BJ (cell line): ENCODE data around the gene GRAMD2A. TPM values are rescaled to one million over a fixed set of nuclear protein-coding genes. Genes with fewer than 3 reads are reported as not detected.

Experiments
- CTCF ChIA-PET: fragments of 350-600 bp; formaldehyde crosslinking; extraction: SDS; loops from one replicate; lab custom pipeline; 2021; ENCODE audit warnings: antibody characterized with exemption, inconsistent platforms; lab: Yijun Ruan, JAX
- POLR2A ChIA-PET: fragments of 300-600 bp; sonication (Branson Sonifier 250); formaldehyde crosslinking; extraction: SDS; loops from one replicate; lab custom pipeline; 2021; ENCODE audit warnings: antibody characterized with exemption; lab: Charles Lee
- DNase-seq: peaks from one replicate; pipeline ENCODE4 v3.0.0-alpha.2; 2011; ENCODE audit warnings: low read depth
- H3K27me3 ChIP-seq: 2 replicates; pipeline ENCODE4 v1.6.0; 2011; ENCODE audit warnings: low read length; ENCODE audit not compliant: control insufficient read depth, insufficient read depth
- H3K36me3 ChIP-seq: 2 replicates; pipeline ENCODE4 v1.5.1; 2011; ENCODE audit warnings: low read length; ENCODE audit not compliant: control insufficient read depth, insufficient read depth
- H3K4me3 ChIP-seq: 2 replicates; pipeline ENCODE4 v1.5.1; 2011; ENCODE audit warnings: low read depth, mild to moderate bottlenecking, control low read depth, low read length
- polyA plus RNA-seq: library from polyadenylated mRNA; depleted of rRNA; stranded (reverse); fragments of >200 nt; gene quantifications from 2 replicates; pipeline ENCODE4 v1.2.3, GENCODE V29; 2011
- TF ChIP-seq, protein P1 (sequence below): IDR thresholded peaks from 2 replicates; pipeline ENCODE4 v1.5.1; 2011; ENCODE audit warnings: low read depth, mild to moderate bottlenecking, control low read depth, inconsistent platforms, low read length, moderate library complexity; ENCODE audit not compliant: insufficient read depth

Gene GRAMD2A
- polyA plus RNA-seq, 1 experiment: 0.21 TPM

DNA sequence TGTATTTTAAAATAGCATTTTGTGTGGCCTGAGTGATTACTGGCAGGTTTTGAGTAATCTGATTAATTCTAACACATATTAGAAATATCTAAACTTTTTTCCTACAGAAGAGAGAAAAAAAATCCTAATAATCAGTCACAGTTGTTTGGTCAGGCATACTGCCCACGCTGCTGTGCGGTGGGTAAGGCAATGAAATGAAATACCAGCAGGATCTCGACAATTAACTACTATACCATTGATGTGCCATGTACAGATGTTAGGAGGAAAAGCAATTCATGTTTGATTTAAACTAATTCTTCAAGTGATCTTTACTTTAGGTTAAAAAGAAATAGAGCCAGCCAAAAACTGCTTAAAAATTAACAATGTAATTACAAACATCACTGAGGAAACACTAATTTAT, 5.2 kb downstream of the GRAMD2A start:
- CTCF ChIA-PET: interaction anchor here (1.4 kb wide), 1 partner anchor 8 kb away, joined by 3 read pairs; no protein-coding TSS in a partner anchor

DNA sequence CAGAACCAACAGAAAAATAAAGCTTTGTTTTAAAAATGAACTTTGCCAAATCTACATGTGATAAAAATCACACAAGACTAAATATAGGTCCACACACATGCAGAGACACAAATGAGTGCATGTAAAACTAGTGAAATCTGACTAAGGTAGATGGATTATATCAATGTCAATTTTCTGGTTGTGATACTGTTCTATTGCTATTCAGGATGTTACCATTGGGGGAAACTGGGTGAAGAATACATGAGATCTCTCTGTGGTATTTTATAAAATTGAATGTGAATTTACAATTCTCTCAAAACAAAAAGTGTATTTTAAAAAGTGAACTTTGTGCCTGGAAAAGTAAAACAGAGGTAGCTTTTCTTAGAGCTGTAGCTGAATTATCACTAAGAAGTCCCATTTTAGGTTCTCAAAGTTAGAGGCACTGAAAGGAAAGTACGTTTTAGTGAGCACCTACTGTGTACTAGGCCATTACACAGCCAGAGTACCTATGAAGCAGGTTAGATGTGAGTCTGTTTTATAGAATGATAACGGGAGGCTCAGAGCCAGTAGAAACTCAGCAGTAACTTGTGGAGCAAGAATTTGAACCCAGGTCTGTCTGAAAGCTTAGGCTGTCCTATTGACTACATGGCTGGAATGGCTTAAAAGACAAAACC, 8.2 kb downstream of the GRAMD2A start:
- CTCF ChIA-PET: no interaction called here
- no peak for DNase-seq
- POLR2A ChIA-PET: no interaction called here
- TF ChIP-seq, protein P1, sequence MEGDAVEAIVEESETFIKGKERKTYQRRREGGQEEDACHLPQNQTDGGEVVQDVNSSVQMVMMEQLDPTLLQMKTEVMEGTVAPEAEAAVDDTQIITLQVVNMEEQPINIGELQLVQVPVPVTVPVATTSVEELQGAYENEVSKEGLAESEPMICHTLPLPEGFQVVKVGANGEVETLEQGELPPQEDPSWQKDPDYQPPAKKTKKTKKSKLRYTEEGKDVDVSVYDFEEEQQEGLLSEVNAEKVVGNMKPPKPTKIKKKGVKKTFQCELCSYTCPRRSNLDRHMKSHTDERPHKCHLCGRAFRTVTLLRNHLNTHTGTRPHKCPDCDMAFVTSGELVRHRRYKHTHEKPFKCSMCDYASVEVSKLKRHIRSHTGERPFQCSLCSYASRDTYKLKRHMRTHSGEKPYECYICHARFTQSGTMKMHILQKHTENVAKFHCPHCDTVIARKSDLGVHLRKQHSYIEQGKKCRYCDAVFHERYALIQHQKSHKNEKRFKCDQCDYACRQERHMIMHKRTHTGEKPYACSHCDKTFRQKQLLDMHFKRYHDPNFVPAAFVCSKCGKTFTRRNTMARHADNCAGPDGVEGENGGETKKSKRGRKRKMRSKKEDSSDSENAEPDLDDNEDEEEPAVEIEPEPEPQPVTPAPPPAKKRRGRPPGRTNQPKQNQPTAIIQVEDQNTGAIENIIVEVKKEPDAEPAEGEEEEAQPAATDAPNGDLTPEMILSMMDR: no peak
- Histone ChIP-seq H3K4me3 (no peak overlapping the region), H3K36me3 (no peaks in the 10 kb centered on the region), H3K27me3 (peaks cover 3% of the 10 kb centered on the region)

More for the DNA sequence above, 5.2 kb downstream of the GRAMD2A start:
- H3K27me3 ChIP-seq: no peaks in the 10 kb centered on the region
- POLR2A ChIA-PET: no interaction called here
- TF ChIP-seq, protein P1: no peak
- H3K36me3 ChIP-seq: no peaks in the 10 kb centered on the region
- H3K4me3 ChIP-seq: no peak overlapping the region
- no peak for DNase-seq

DNA sequence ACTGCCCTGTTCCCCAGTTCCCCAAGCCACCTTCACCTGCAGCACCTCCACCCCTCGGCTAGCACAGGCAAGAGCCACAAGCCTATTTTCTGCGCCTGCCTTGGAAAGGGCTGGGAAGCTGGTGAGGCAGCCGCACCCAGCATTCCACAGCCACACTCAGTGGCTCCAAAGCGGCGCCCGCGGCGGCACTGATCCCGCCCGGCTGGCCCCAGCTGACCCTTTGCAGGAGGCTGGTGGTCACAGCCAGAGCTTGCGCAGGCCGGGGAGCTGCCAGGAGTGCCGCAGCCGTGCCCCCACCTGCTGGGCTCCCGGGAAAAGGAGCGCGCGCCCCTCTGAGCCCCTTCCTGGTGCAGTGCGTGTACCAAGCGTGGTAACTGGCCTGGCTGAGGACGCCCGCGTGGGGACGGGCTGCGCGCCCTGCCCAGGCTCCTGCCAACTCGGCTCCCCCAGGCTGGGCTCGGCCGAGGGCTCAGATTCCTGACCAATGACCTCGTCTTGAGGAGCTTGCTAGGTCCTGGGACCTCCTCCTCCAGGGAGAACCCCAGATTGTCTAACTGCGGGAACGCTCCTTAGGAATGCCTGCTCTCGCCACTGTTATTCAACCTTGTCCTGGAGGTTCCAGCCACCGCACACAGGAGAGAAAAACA, 13.3 kb downstream of the GRAMD2A start:
- ChIA-PET CTCF (interaction anchor here (1.2 kb wide), 1 partner anchor 8 kb away, joined by 3 read pairs; no protein-coding TSS in a partner anchor), POLR2A (no interaction called here)
- Histone ChIP-seq H3K27me3 (peaks cover 11% of the 10 kb centered on the region), H3K4me3 (peak overlapping the region; percentile 24), H3K36me3 (no peaks in the 10 kb centered on the region)
- DNase-seq: no peak
- TF ChIP-seq, protein P1: no peak

DNA sequence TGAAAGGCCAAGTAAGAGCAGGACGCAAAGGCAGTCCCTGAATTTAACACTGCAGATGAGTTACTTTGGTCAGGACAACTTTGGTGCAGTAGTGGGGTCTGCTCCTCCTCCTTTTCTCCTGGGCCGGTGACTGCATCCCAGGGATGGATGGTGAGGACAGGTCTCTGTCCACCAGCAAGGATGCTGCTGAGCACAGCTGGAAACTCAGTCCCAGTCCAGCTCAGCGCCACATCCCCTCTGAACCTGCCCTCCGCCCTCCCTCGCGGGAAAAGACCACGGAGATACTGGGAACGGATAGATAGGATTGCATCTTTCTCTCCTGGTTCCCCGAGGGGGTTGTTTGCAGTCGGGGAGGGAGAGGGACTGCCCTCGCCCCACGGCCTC, 13.8 kb downstream of the GRAMD2A start:
- no peak for DNase-seq
- peak overlapping the region; percentile 24; the same call in 1 of the 2 replicates for H3K4me3 ChIP-seq
- ChIA-PET CTCF (interaction anchor here (1.2 kb wide), 1 partner anchor 9 kb away, joined by 3 read pairs; no protein-coding TSS in a partner anchor), POLR2A (no interaction called here)
- H3K27me3 ChIP-seq: peaks cover 11% of the 10 kb centered on the region
- H3K36me3 ChIP-seq: no peaks in the 10 kb centered on the region
- TF ChIP-seq, protein P1: no peak

DNA sequence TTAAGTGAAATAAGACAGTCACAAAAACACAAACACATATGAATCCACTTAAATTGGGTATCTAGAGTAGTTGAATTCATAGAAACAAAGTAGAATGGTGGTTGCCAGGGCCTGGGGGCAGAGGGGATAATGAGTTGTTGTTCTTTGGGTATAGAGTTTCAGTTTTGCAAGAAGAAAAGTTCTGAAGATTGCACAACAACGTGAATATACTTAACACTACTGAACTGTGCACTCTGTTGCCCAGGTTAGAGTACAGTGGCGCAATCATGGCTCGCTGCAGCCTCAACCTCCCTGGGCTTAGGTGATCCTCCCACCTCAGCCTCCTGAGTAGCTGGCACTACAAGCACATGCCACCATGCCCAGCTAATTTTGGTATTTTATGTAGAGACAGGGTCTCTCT, 14.9 kb downstream of the GRAMD2A start:
- H3K36me3 ChIP-seq: no peaks in the 10 kb centered on the region
- DNase-seq: no peak
- H3K4me3 ChIP-seq: no peak overlapping the region
- TF ChIP-seq, protein P1: no peak
- CTCF ChIA-PET: interaction anchor here (1.4 kb wide), 1 partner anchor 27 kb away, joined by 4 read pairs; no protein-coding TSS in a partner anchor
- POLR2A ChIA-PET: no interaction called here
- peaks cover 11% of the 10 kb centered on the region for H3K27me3 ChIP-seq
